GM06990 (cell line): ENCODE results near the gene HOXA13.

ENCODE experiments used
- DNase-seq: peaks from one replicate; pipeline ENCODE4 v3.0.0-alpha.2; 2011; ENCODE audit not compliant: insufficient read length; ENCODE audit errors: extremely low read depth
- H3K27me3 ChIP-seq: replicated peaks from 2 replicates; pipeline ENCODE4 v1.6.0; 2011; ENCODE audit warnings: low read length; ENCODE audit not compliant: control insufficient read depth, insufficient read depth
- H3K36me3 ChIP-seq: 2 replicates; pipeline ENCODE4 v1.5.1; 2011; ENCODE audit warnings: low read length; ENCODE audit not compliant: control insufficient read depth, insufficient read depth
- H3K4me3 ChIP-seq: replicated peaks from 2 replicates; pipeline ENCODE4 v1.5.1; 2011; ENCODE audit warnings: low read depth, mild to moderate bottlenecking, control low read depth, low read length
- TF ChIP-seq, protein P1 (sequence below): IDR thresholded peaks from 2 replicates; pipeline ENCODE4 v1.5.1; 2011; ENCODE audit warnings: low read length, control low read depth, mild to moderate bottlenecking, inconsistent platforms; ENCODE audit not compliant: insufficient read depth, poor library complexity, severe bottlenecking

HOXA13 gene

DNA sequence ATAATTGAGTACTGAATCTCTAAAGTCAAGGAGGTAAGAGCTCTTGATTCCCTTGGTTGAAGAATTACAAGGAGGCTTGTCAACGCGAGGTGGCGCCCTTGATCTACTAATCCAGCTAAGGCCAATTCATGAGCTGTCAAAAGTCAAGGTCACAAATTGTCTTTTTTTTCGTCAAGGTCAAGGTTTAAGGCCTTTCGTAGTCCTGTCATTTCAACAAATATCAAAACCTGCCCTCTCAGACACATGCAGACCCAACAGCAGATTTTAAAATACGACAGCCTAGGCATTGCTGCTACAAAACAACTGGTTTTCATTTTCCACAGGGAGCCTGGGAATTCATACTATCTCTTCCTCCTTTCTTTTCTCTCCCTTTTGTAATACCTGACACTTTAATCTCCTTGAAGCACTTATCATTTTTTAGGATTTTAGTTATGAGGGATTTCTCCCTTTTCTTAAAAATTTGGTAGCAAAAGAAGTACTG is 3.6 kb downstream of the HOXA13 start:
- no peaks in the 10 kb centered on the region for H3K36me3 ChIP-seq
- TF ChIP-seq, protein P1, sequence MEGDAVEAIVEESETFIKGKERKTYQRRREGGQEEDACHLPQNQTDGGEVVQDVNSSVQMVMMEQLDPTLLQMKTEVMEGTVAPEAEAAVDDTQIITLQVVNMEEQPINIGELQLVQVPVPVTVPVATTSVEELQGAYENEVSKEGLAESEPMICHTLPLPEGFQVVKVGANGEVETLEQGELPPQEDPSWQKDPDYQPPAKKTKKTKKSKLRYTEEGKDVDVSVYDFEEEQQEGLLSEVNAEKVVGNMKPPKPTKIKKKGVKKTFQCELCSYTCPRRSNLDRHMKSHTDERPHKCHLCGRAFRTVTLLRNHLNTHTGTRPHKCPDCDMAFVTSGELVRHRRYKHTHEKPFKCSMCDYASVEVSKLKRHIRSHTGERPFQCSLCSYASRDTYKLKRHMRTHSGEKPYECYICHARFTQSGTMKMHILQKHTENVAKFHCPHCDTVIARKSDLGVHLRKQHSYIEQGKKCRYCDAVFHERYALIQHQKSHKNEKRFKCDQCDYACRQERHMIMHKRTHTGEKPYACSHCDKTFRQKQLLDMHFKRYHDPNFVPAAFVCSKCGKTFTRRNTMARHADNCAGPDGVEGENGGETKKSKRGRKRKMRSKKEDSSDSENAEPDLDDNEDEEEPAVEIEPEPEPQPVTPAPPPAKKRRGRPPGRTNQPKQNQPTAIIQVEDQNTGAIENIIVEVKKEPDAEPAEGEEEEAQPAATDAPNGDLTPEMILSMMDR: peak; percentile 72
- no peak overlapping the region for H3K4me3 ChIP-seq
- peaks cover 14% of the 10 kb centered on the region for H3K27me3 ChIP-seq
- no peak for DNase-seq

DNA sequence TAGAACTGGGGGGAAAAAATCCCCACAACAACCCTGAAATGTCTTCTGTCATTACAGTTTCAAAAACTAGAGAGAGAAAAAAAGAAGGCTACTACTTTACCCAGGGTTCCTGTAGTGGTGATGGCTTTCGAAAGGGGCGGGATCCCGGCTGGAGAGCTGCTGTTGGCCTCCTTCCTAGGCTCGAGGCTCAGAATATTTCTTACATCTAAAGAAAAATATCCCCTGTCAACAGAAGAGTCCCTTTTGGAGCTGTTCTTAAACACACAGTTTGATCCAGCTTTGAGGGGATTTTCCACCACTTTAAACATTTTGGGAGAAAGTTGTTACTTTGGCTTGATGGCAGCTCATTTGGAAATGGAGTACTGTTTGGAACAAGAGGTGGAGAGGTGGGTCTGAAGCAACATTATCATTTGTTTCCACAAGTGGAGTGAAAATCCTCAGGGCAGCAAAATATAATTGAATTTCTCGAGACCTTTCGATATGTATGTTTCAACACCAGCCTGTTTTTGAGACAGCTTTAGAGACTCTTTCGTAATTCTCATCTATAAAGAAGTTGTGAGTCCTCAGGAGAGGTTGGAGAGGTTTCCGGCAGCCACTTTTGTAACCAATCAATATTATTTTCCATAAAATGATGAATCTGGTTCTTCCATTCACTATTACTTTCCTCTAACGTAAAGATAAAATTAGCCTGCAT is 5.1 kb downstream of the HOXA13 start:
- Histone ChIP-seq H3K36me3 (no peaks in the 10 kb centered on the region), H3K4me3 (no peak overlapping the region), H3K27me3 (peaks cover 12% of the 10 kb centered on the region)
- TF ChIP-seq, protein P1: no peak
- DNase-seq: no peak

DNA sequence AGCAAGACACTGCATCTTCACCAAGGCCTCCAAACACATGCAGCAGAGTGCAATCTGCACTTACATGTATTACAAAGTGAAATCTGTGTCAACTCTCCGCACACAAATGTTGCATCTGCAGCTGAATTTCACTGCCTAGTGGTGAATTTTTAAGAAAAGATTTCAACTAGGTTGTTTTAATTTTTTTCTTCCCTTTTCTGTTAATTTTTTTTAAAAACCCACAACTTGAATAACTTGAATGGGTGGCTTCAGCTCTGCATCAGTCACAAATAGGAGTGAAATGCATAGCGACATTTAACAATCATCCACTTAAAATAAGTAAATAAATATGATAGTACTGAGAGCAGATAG is 5.9 kb downstream of the HOXA13 start:
- no peak for DNase-seq
- H3K27me3 ChIP-seq: peaks cover 14% of the 10 kb centered on the region
- H3K36me3 ChIP-seq: no peaks in the 10 kb centered on the region
- H3K4me3 ChIP-seq: no peak overlapping the region
- TF ChIP-seq, protein P1: no peak

GRCh38 chr7:27193335-27194001 is 6.4 kb downstream of the HOXA13 start:
- no peak overlapping the region for H3K4me3 ChIP-seq
- no peaks in the 10 kb centered on the region for H3K36me3 ChIP-seq
- TF ChIP-seq, protein P1: no peak
- no peak for DNase-seq
- peaks cover 12% of the 10 kb centered on the region for H3K27me3 ChIP-seq

GRCh38 chr7:27192546-27193334 is 7.2 kb downstream of the HOXA13 start:
- Histone ChIP-seq H3K36me3 (no peaks in the 10 kb centered on the region), H3K27me3 (peaks cover 10% of the 10 kb centered on the region), H3K4me3 (peak overlapping the region; percentile 23)
- no peak for DNase-seq
- TF ChIP-seq, protein P1: no peak
